Measurements from ENCODE around the gene UBN2. TPM values are rescaled to one million over a fixed set of nuclear protein-coding genes. Genes with fewer than 3 reads are reported as not detected.
"Not testable (repeated sequence)": the region's sequence is repeated elsewhere in the genome, so short reads cannot be mapped to it uniquely, and the experiment has no call there.

The UBN2 gene
- total RNA-seq, 1 donor from 2014 or later = 13.8 TPM

GRCh38 chr7:139294241-139294640 is 63.2 kb downstream of the UBN2 start:
- intact Hi-C loops (cut with micrococcal nuclease) = no loop called here

- intact Hi-C loops (cut with micrococcal nuclease) = no loop called here
Measured at GRCh38 chr7:139294951-139295575, 64.0 kb downstream of the UBN2 start.

- intact Hi-C loops (cut with micrococcal nuclease) = no loop called here
Measured at GRCh38 chr7:139297795-139298194, 66.8 kb downstream of the UBN2 start.

GRCh38 chr7:139299296-139299695 is 68.3 kb downstream of the UBN2 start:
- intact Hi-C loops (cut with micrococcal nuclease) = no loop called here

- intact Hi-C loops (cut with micrococcal nuclease) = no loop called here
Measured at GRCh38 chr7:139300390-139300789, 69.4 kb downstream of the UBN2 start.

- intact Hi-C loops (cut with micrococcal nuclease) = no loop called here
Measured at GRCh38 chr7:139304517-139304916, 73.5 kb downstream of the UBN2 start.

GRCh38 chr7:139317939-139318505 is 87.0 kb downstream of the UBN2 start:
- intact Hi-C loops (cut with micrococcal nuclease) = no loop called here

- intact Hi-C loops (cut with micrococcal nuclease) = no loop called here
Measured at GRCh38 chr7:139321071-139321745, 90.2 kb downstream of the UBN2 start.

- intact Hi-C loops (cut with micrococcal nuclease) = not testable (repeated sequence)
Measured at GRCh38 chr7:139324709-139325108, 93.7 kb downstream of the UBN2 start.

- intact Hi-C loops (cut with micrococcal nuclease) = no loop called here
Measured at GRCh38 chr7:139328375-139328774, 97.3 kb downstream of the UBN2 start.

- intact Hi-C loops (cut with micrococcal nuclease) = no loop called here
Measured at GRCh38 chr7:139329119-139329518, 98.1 kb downstream of the UBN2 start.

- intact Hi-C loops (cut with micrococcal nuclease) = no loop called here
Measured at GRCh38 chr7:139330333-139331030, 99.4 kb downstream of the UBN2 start.

- intact Hi-C loops (cut with micrococcal nuclease) = no loop called here
Measured at GRCh38 chr7:139332697-139333359, 101.8 kb downstream of the UBN2 start.

- intact Hi-C loops (cut with micrococcal nuclease) = not testable (repeated sequence)
Measured at GRCh38 chr7:139333443-139333842, 102.4 kb downstream of the UBN2 start.

GRCh38 chr7:139334399-139335150 is 103.5 kb downstream of the UBN2 start:
- intact Hi-C loops (cut with micrococcal nuclease) = no loop called here

- intact Hi-C loops (cut with micrococcal nuclease) = no loop called here
Measured at GRCh38 chr7:139339025-139339424, 108.0 kb downstream of the UBN2 start.

- intact Hi-C loops (cut with micrococcal nuclease) = loop anchor here (1.0 to 5.0 kb wide), 15 partner anchors 21 to 1405 kb away; partner anchors contain the start of genes HIPK2, MKRN1, PARP12 and UBN2
Measured at GRCh38 chr7:139339698-139340036, 108.6 kb downstream of the UBN2 start.

GRCh38 chr7:139340037-139340807 is 109.2 kb downstream of the UBN2 start:
- intact Hi-C loops (cut with micrococcal nuclease) = loop anchor here (1.0 to 5.0 kb wide), 15 partner anchors 21 to 1405 kb away; partner anchors contain the start of genes HIPK2, MKRN1, PARP12 and UBN2

- intact Hi-C loops (cut with micrococcal nuclease) = loop anchor here (1.0 to 5.0 kb wide), 16 partner anchors 20 to 1406 kb away; partner anchors contain the start of genes HIPK2, MKRN1, PARP12 and UBN2
Measured at GRCh38 chr7:139340808-139341057, 109.7 kb downstream of the UBN2 start.

Measured in T-helper 1 cell treated with Interleukin-12 subunit alpha and Interleukin-12 subunit beta and Interleukin-4 antibody, amounts not matched to agents 30 ng/mL and 1 ng/mL, for 36 hours (primary cell).